ENCODE measurements around the gene DHODH.

DNA sequence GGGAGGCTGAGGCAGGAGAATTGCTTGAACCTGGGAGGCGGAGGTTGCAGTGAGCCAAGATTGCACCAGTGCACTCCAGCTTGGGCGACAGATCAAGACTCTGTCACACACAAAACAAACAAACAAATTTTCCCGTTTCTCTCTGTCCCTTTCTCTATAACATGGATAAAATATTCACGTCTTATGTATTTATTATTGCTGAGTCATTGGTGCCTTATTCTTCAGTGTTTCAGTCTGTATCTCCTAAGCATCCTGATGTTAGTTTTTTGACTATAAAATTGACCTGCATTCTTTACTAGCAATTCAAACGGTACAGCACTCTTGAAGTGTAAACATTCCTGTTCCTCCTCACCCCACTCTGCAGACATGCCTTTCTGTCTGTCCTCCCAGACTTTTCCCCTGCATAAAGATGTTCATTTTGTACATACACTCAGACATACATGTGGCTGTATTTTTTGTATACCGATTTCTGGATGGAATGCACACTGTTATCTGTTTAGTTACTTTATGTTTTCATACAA is 16.4 kb downstream of the DHODH start:
- TF ChIP-seq CTBP1 (IDR thresholded peaks at IDR 0.05; ENCODE audit: borderline replicate concordance) (no peak), FOXA1 (IDR thresholded peaks at IDR 0.05) (no peak), BHLHE40 (IDR thresholded peaks at IDR 0.05; ENCODE audit: borderline replicate concordance) (no peak), ARNT (IDR thresholded peaks at IDR 0.05) (no peak), HDGF (IDR thresholded peaks at IDR 0.05; ENCODE audit: borderline replicate concordance) (no peak), SP1 (IDR thresholded peaks at IDR 0.05) (no peak)

Data from HEK293T (cell line).